AG09309 (cell line): Measurements from ENCODE around the gene ZBTB46.
"Not testable (repeated sequence)": the region's sequence is repeated elsewhere in the genome, so short reads cannot be mapped to it uniquely, and the experiment has no call there.

Experiments used
- DNase-seq: peaks from one replicate; pipeline ENCODE4 v3.0.0-alpha.2; 2010; ENCODE audit warnings: low read depth
- H3K4me3 ChIP-seq: 2 replicates; pipeline ENCODE4 v1.5.1; 2011; ENCODE audit warnings: mild to moderate bottlenecking, low read depth, low read length, moderate library complexity; ENCODE audit not compliant: control insufficient read depth
- CTCF ChIP-seq: IDR thresholded peaks from 2 replicates; pipeline ENCODE4 v1.5.1; 2011; ENCODE audit warnings: mild to moderate bottlenecking, low read depth, low read length, inconsistent platforms; ENCODE audit not compliant: insufficient read depth, control insufficient read depth; ENCODE audit errors: missing control alignments

ZBTB46 gene

DNA sequence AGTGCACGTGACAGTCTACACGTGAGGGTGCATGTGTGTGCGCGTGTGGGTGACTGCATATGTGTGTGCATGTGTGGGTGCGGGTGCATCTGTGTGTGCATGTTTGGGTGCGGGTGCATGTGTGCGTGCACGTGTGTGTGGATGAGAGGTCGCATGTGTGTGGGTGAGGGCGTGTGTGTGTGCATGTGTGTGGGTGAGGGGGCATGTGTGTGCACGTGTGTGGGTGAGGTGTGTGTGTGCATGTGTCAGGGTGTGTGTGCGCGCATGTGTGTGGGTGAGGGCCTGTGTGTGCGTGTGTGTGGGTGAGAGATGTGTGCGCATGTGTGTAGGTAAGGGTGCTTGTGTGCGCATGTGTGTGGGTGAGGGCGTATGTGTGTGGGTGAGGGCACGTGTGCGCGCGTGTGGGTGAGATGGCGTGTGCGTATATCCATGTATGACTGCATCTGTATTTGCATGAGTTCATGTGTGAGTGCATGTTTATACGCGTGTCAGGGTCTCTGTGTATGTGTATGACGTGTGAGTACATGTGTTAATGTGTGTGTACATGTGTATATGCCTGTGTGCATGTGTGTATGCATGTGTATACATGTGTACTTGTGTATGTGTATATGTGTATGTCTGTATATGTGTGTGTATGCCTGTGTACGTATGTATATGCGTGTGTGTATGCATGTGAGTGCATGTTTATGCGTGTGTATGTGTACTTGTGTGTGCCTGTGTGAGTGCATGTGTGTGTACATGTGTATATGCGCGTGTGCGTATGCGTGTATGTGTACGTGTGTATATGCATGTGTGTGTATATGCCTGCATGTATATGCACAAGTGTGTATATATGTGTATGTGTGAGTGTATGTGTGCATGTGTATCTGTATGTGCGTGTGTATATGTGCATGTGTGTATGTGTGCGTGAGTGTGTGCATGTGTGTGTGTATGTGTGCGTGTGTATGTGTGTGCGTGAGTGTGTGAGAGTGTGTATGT lies 98.7 kb downstream of the ZBTB46 start:
- no peak overlapping the region for H3K4me3 ChIP-seq
- TF ChIP-seq CTCF: no peak
- no peak for DNase-seq

DNA sequence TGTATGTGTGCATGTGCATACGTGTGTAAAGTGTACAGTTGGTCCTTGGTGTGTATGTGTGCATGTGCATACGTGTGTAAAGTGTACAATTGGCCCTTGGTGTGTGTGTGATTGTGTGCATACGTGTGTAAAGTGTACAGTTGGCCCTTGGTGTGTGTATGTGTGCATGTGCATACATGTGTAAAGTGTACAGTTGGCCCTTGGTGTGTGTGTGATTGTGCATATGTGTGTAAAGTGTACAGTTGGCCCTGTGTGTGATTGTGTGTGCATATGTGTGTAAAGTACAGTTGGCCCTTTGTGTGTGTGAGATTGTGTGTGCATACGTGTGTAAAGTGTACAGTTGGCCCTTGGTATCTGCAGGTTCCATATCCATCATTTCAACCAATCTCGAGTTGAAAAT lies 99.7 kb downstream of the ZBTB46 start:
- H3K4me3 ChIP-seq: no peak overlapping the region
- no peak for DNase-seq
- TF ChIP-seq CTCF: no peak

DNA sequence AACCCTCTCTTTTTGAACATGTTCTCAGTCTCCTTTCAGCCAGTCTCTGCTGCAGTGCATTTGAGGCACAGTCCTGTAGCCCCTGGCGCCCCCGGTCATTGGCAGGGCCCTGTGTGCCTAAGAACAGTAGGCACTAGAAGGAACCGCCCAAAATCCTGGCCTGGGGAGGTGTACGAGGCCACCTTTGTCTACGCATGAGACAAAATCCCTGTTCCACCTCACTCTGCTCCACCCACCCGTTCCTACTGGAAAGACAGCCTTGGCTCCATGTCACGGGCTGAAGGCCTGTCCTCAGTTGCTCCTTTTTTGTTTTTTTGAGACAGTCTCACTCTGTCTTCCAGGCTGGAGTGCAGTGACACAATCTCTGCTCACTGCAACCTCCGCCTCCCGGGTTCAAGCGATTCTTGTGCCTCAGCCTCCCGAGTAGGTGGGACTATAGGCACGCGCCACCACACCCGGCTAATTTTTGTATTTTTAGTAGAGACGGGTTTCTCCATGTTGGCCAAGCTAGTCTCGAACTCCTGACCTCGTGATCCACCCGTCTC lies 100.8 kb downstream of the ZBTB46 start:
- DNase-seq, H3K4me3 ChIP-seq: not testable (repeated sequence)

GRCh38 chr20:63722967-63723622 lies 108.0 kb downstream of the ZBTB46 start:
- not testable (repeated sequence) for H3K4me3 ChIP-seq, DNase-seq

GRCh38 chr20:63718996-63719395 lies 112.1 kb downstream of the ZBTB46 start:
- H3K4me3 ChIP-seq: no peak overlapping the region
- no peak for TF ChIP-seq CTCF

GRCh38 chr20:63714858-63715257 lies 116.2 kb downstream of the ZBTB46 start:
- no peak overlapping the region for H3K4me3 ChIP-seq
- DNase-seq: no peak
- no peak for TF ChIP-seq CTCF

More at GRCh38 chr20:63718996-63719395, 112.1 kb downstream of the ZBTB46 start:
- DNase-seq: no peak

- no peak for TF ChIP-seq CTCF
- DNase-seq: no peak
- H3K4me3 ChIP-seq: no peak overlapping the region
Observed at GRCh38 chr20:63712191-63712590, 118.9 kb downstream of the ZBTB46 start.
